Neural cell (in vitro differentiated cells): ENCODE measurements around the gene HUS1. TPM values are rescaled to one million over a fixed set of nuclear protein-coding genes. Genes with fewer than 3 reads are reported as not detected.

ENCODE experiments used
- H2AFZ ChIP-seq: fragments of 200-600, 300-800 bp; sonication (generic), shearing (Covaris generic); 2 replicates; pipeline ENCODE4 v1.6.0; 2014; ENCODE audit warnings: low read depth, mild to moderate bottlenecking, antibody characterized with exemption, low read length, moderate library complexity
- H3F3A ChIP-seq: fragments of 200-600 bp; shearing (Covaris generic); 2 replicates; pipeline ENCODE4 v1.6.1; 2016; ENCODE audit warnings: mild to moderate bottlenecking, moderate library complexity, mixed read lengths, antibody characterized with exemption, low read length; ENCODE audit not compliant: insufficient read depth, poor library complexity, severe bottlenecking
- H3K27ac ChIP-seq: fragments of 200-600, 300-800 bp; sonication (generic), shearing (Covaris generic); 2 replicates; pipeline ENCODE4 v1.5.1; 2014; ENCODE audit warnings: mild to moderate bottlenecking, low read length, moderate library complexity
- H3K27me3 ChIP-seq: fragments of 300-800, 200-600 bp; sonication (generic), shearing (Covaris generic); 2 replicates; pipeline ENCODE4 v1.6.0; 2014; ENCODE audit warnings: mild to moderate bottlenecking, low read depth, low read length, moderate library complexity; ENCODE audit not compliant: insufficient read depth
- H3K36me3 ChIP-seq: fragments of 300-800, 200-600 bp; sonication (generic), shearing (Covaris generic); 2 replicates; pipeline ENCODE4 v1.5.1; 2014; ENCODE audit warnings: mild to moderate bottlenecking, antibody characterized with exemption, low read length, moderate library complexity; ENCODE audit not compliant: insufficient read depth
- H3K4me2 ChIP-seq: fragments of 300-800, 200-600 bp; sonication (generic), shearing (Covaris generic); 2 replicates; pipeline ENCODE4 v1.6.0; 2014; ENCODE audit warnings: mild to moderate bottlenecking, low read length
- H3K4me3 ChIP-seq: fragments of 300-800, 200-600 bp; sonication (generic), shearing (Covaris generic); 2 replicates; pipeline ENCODE4 v1.5.1; 2014; ENCODE audit warnings: mild to moderate bottlenecking, low read length, moderate library complexity
- H3K79me2 ChIP-seq: fragments of 200-600 bp; shearing (Covaris generic); replicated peaks from 2 replicates; pipeline ENCODE4 v1.6.0; 2014; ENCODE audit warnings: mild to moderate bottlenecking, low read length, moderate library complexity; ENCODE audit not compliant: insufficient read depth
- H3K9ac ChIP-seq: fragments of 300-800, 200-600 bp; sonication (generic), shearing (Covaris generic); 2 replicates; pipeline ENCODE4 v1.6.1; 2016; ENCODE audit warnings: mild to moderate bottlenecking, low read length, mixed read lengths
- H3K9me2 ChIP-seq: fragments of 200-600 bp; shearing (Covaris generic); 2 replicates; pipeline ENCODE4 v1.6.1; 2016; ENCODE audit warnings: mild to moderate bottlenecking, low read length, mixed read lengths; ENCODE audit not compliant: insufficient read depth
- H3K9me3 ChIP-seq: fragments of 200-600, 300-800 bp; sonication (generic), shearing (Covaris generic); 2 replicates; pipeline ENCODE4 v1.6.1; 2016; ENCODE audit warnings: mild to moderate bottlenecking, mixed run types, low read length, moderate library complexity, mixed read lengths
- H4K20me1 ChIP-seq: fragments of 200-600 bp; shearing (Covaris generic); 2 replicates; pipeline ENCODE4 v1.6.1; 2016; ENCODE audit warnings: mild to moderate bottlenecking, mixed run types; ENCODE audit not compliant: insufficient read depth
- CTCF ChIP-seq: fragments of 450-650 bp; IDR thresholded peaks from 2 replicates; pipeline ENCODE4 v1.5.1; 2014; ENCODE audit warnings: antibody characterized with exemption, mild to moderate bottlenecking, moderate library complexity; ENCODE audit not compliant: poor library complexity, severe bottlenecking
- EP300 ChIP-seq: fragments of 450-650 bp; conservative IDR thresholded peaks from 2 replicates; pipeline ENCODE4 v1.6.1; 2014; ENCODE audit warnings: antibody characterized with exemption, mild to moderate bottlenecking, moderate library complexity; ENCODE audit not compliant: poor library complexity, severe bottlenecking
- EZH2 ChIP-seq: fragments of 200-600, 300-800 bp; shearing (Covaris generic), sonication (generic); IDR thresholded peaks from 2 replicates; pipeline ENCODE4 v1.6.1; 2014; ENCODE audit warnings: antibody characterized with exemption, low read length, borderline replicate concordance, mild to moderate bottlenecking; ENCODE audit not compliant: insufficient read depth, poor library complexity, severe bottlenecking
- MXI1 ChIP-seq: fragments of 450-650 bp; conservative IDR thresholded peaks from 2 replicates; pipeline ENCODE4 v1.6.1; 2014; ENCODE audit warnings: antibody characterized with exemption, mild to moderate bottlenecking; ENCODE audit not compliant: poor library complexity, severe bottlenecking
- POLR2AphosphoS5 ChIP-seq: IDR thresholded peaks from 2 replicates; pipeline ENCODE4 v1.6.1; 2012
- RAD21 ChIP-seq: fragments of 450-650 bp; conservative IDR thresholded peaks from 2 replicates; pipeline ENCODE4 v1.6.1; 2014; ENCODE audit warnings: antibody characterized with exemption, mild to moderate bottlenecking, moderate library complexity
- REST ChIP-seq: IDR thresholded peaks from 2 replicates; pipeline ENCODE4 v1.6.1; 2012; ENCODE audit warnings: borderline replicate concordance
- SMC3 ChIP-seq: fragments of 450-650 bp; conservative IDR thresholded peaks from 2 replicates; pipeline ENCODE4 v1.6.1; 2014; ENCODE audit warnings: antibody characterized with exemption, mild to moderate bottlenecking, moderate library complexity; ENCODE audit not compliant: poor library complexity
- TAF1 ChIP-seq: IDR thresholded peaks from 2 replicates; pipeline ENCODE4 v1.6.1; 2012; ENCODE audit warnings: low read depth
- polyA plus RNA-seq: library from polyadenylated mRNA; depleted of rRNA; stranded (reverse); fragments of >200 nt; gene quantifications from 2 replicates; pipeline ENCODE4 v1.2.3, GENCODE V29; 2014

HUS1 gene
- polyA plus RNA-seq, 1 donor from 2014 or later, result 17.4 TPM

- Histone ChIP-seq H3K27me3 (no peaks in the 10 kb centered on the region), H3K4me2 (no peak overlapping the region), H3K79me2 (no peaks in the 10 kb centered on the region), H3K36me3 (no peaks in the 10 kb centered on the region), H3K4me3 (no peak overlapping the region), H3F3A (no peaks in the 10 kb centered on the region), H3K27ac (no peak overlapping the region), H3K9ac (no peak overlapping the region), H4K20me1 (no peaks in the 10 kb centered on the region), H3K9me2 (no peaks in the 10 kb centered on the region), H3K9me3 (no peaks in the 10 kb centered on the region), H2AFZ (no peak overlapping the region)
- TF ChIP-seq EZH2 (no peak), RAD21 (no peak), SMC3 (no peak), EP300 (no peak), MXI1 (no peak), REST (no peak), CTCF (no peak), TAF1 (no peak), POLR2AphosphoS5 (no peak)
Measured at GRCh38 chr7:48025624-48026023, 46.2 kb upstream of the HUS1 start.

GRCh38 chr7:48017674-48018073, 38.3 kb upstream of the HUS1 start:
- TF ChIP-seq MXI1 (no peak), TAF1 (no peak), POLR2AphosphoS5 (no peak), RAD21 (no peak), SMC3 (no peak), REST (no peak), EP300 (no peak), CTCF (no peak), EZH2 (no peak)

More at GRCh38 chr7:48017674-48018073, 38.3 kb upstream of the HUS1 start:
- no peak overlapping the region for H3K4me2 ChIP-seq
- H3K27me3 ChIP-seq, result no peaks in the 10 kb centered on the region
- no peaks in the 10 kb centered on the region for H3K36me3 ChIP-seq
- H3K9ac ChIP-seq, result no peak overlapping the region
- no peaks in the 10 kb centered on the region for H3K79me2 ChIP-seq
- H3K27ac ChIP-seq, result no peak overlapping the region
- H3K9me2 ChIP-seq, result no peaks in the 10 kb centered on the region
- no peaks in the 10 kb centered on the region for H3F3A ChIP-seq
- no peaks in the 10 kb centered on the region for H3K9me3 ChIP-seq
- H4K20me1 ChIP-seq, result no peaks in the 10 kb centered on the region
- H2AFZ ChIP-seq, result no peak overlapping the region
- no peak overlapping the region for H3K4me3 ChIP-seq
